Progenitor cell of endocrine pancreas (in vitro differentiated cells): ENCODE data around the gene MTG1. TPM values are rescaled to one million over a fixed set of nuclear protein-coding genes. Genes with fewer than 3 reads are reported as not detected.

Source experiments
- DNase-seq: peaks from one replicate; pipeline ENCODE4 v3.0.0; 2021; ENCODE audit warnings: low spot score; ENCODE audit not compliant: unreplicated experiment
- H3K27ac Mint-ChIP-seq: 2 replicates; pipeline ENCODE4 v1.8.0; 2021; ENCODE audit warnings: mild to moderate bottlenecking, moderate library complexity, mixed read lengths
- H3K27me3 Mint-ChIP-seq: 2 replicates; pipeline ENCODE4 v1.8.0; 2021; ENCODE audit warnings: mixed read lengths
- H3K36me3 Mint-ChIP-seq: 2 replicates; pipeline ENCODE4 v1.8.0; 2022; ENCODE audit warnings: mixed read lengths; ENCODE audit not compliant: insufficient read depth
- H3K4me1 Mint-ChIP-seq: 2 replicates; pipeline ENCODE4 v1.8.0; 2021; ENCODE audit warnings: low read depth, mixed read lengths
- H3K4me3 Mint-ChIP-seq: 2 replicates; pipeline ENCODE4 v1.8.0; 2021; ENCODE audit warnings: low read depth, mild to moderate bottlenecking, moderate library complexity, mixed read lengths
- H3K9me3 Mint-ChIP-seq: 2 replicates; pipeline ENCODE4 v1.8.0; 2021; ENCODE audit warnings: low read depth, mixed read lengths
- total RNA-seq: library from RNA; stranded (reverse); gene quantifications from 2 replicates; pipeline ENCODE4 v1.2.1, GENCODE V29; 2021
- TF ChIP-seq, protein P1 (sequence below): fragments of 200-600 bp; sonication (generic); IDR thresholded peaks from one replicate; pipeline ENCODE4 v1.5.0; 2021; ENCODE audit warnings: antibody characterized with exemption, mild to moderate bottlenecking; ENCODE audit not compliant: unreplicated experiment

The MTG1 gene
- total RNA-seq, 1 donor from 2014 or later = 137 TPM

DNA sequence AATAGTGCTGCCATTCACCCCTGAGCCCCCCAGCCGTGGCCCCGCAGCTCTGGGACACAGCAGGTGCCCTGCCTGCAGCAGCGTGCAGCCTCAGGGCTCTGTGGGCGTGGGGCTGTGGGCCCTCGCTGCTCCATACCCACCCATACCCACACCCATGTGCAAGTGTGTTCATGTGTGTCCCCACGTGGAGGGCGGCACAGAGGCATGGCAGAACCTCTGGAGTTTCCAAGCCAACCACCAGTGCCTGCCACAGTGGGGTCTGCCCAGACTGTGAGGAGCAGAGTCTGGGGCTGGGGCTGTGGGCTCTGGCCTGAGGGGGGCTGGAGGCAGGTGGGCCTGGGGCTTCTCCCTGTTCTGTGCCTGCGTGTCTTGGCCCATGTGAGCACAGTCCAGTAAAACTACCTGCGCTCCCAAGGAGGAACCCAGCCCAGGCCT lies 44.4 kb upstream of the MTG1 start:
- Mint-ChIP-seq H3K27me3 (peaks cover 15% of the 10 kb centered on the region), H3K9me3 (peaks cover 5% of the 10 kb centered on the region), H3K36me3 (no peaks in the 10 kb centered on the region), H3K4me1 (no peaks in the 10 kb centered on the region), H3K4me3 (no peak overlapping the region), H3K27ac (no peak overlapping the region)
- TF ChIP-seq, protein P1, sequence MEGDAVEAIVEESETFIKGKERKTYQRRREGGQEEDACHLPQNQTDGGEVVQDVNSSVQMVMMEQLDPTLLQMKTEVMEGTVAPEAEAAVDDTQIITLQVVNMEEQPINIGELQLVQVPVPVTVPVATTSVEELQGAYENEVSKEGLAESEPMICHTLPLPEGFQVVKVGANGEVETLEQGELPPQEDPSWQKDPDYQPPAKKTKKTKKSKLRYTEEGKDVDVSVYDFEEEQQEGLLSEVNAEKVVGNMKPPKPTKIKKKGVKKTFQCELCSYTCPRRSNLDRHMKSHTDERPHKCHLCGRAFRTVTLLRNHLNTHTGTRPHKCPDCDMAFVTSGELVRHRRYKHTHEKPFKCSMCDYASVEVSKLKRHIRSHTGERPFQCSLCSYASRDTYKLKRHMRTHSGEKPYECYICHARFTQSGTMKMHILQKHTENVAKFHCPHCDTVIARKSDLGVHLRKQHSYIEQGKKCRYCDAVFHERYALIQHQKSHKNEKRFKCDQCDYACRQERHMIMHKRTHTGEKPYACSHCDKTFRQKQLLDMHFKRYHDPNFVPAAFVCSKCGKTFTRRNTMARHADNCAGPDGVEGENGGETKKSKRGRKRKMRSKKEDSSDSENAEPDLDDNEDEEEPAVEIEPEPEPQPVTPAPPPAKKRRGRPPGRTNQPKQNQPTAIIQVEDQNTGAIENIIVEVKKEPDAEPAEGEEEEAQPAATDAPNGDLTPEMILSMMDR = no peak
- no peak for DNase-seq

DNA sequence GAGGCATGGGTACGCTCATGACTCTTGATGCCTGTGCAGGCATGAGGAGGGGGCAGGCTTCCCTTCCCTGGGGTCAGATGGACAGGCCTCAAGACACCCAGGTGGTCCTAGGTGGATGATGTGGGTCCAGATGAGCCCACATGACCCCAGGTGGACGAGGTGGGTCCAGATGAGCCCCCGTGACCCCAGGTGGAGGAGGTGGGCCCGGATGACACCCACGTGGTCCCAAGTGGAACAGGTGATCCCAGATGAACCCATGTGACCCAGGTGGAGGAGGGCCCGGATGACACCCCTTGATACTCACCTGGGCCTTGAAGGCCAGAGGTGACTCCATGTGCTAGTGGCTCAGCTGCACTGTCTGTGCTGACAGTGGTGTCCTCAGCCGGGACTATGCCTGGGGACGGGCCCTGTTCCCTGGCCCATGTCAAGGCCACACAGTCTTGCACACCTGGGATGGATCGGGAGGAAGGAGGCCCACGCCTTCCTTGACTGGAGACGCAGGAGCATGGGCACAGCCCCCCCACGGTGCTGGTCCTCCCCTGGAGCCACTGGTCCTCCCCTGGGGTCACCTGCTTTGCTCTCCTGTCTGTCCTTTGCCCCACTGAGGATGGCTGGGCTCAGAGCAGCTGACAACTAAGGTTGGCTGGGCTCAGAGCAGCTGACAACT lies 43.5 kb upstream of the MTG1 start:
- no peaks in the 10 kb centered on the region for H3K4me1 Mint-ChIP-seq
- no peak for DNase-seq
- no peaks in the 10 kb centered on the region for H3K36me3 Mint-ChIP-seq
- no peak overlapping the region for H3K4me3 Mint-ChIP-seq
- H3K9me3 Mint-ChIP-seq = peaks cover 2% of the 10 kb centered on the region
- H3K27me3 Mint-ChIP-seq = peaks cover 7% of the 10 kb centered on the region
- no peak overlapping the region for H3K27ac Mint-ChIP-seq
- TF ChIP-seq, protein P1 = no peak

DNA sequence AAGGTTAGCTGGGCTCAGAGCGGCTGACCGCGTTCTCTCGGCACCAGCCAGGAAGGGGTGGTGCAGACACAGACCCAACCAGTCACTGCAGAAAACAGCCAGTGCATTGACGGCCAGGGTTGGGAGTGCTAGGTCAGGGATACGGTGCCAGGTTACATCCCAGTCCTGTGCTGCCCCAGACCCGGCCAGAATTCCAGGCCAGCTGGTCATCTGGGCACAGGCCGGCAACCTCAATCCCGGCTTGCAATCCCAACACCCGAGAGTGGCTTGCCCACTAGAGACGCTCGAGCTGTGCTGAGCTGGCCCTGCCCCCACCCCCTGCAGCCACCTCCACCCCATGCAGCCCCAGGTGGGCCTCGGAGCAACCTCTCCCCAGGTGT lies 43.0 kb upstream of the MTG1 start:
- Mint-ChIP-seq H3K9me3 (no peaks in the 10 kb centered on the region), H3K4me3 (no peak overlapping the region), H3K36me3 (no peaks in the 10 kb centered on the region), H3K27ac (no peak overlapping the region), H3K27me3 (peaks cover 4% of the 10 kb centered on the region), H3K4me1 (no peaks in the 10 kb centered on the region)
- no peak for DNase-seq
- TF ChIP-seq, protein P1 = no peak

DNA sequence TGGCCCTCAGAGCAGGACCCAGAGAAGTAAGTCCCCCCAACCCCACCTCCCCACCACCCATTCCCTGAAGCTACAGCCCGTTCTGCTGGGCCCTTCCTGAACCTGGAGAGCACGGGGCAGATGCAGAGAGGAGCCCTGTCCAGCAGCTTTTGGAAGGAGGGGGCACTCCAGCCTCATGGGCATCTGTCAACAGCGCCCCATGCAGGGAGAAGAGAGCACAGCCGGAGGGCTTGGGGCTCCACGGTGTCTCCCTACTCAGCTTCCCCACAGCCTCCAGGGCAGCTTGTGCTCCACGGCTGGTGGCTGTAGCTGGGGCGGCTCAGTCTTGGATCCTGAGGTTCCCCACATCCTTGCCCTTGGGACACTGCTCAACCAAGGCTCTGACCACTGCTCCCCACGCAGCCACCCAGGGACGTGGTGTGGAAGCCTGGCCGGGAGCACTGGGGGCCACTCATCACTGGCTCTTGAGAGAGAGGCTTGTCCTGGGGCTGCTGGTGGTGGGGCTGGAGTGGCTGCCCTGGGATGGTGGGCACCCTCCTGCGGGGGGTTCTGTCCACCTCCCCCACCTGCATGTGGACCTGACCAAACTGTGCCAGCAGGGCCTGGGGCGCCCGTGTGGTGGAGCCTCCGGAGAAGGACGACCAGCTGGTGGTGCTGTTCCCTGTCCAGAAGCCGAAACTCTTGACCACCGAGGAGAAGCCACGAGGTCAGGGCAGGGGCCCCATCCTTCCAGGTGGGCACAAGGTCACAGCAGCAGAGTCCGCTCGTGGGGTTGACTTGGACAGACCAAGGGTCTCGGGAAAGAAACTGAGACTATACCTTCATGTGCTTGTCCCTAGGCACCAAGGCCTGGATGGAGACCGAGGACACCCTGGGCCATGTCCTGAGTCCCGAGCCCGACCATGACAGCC lies 42.3 kb upstream of the MTG1 start:
- H3K27me3 Mint-ChIP-seq = peaks cover 4% of the 10 kb centered on the region
- no peaks in the 10 kb centered on the region for H3K9me3 Mint-ChIP-seq
- no peak overlapping the region for H3K4me3 Mint-ChIP-seq
- no peaks in the 10 kb centered on the region for H3K4me1 Mint-ChIP-seq
- H3K36me3 Mint-ChIP-seq = no peaks in the 10 kb centered on the region
- TF ChIP-seq, protein P1 = no peak
- H3K27ac Mint-ChIP-seq = no peak overlapping the region
- DNase-seq = no peak

DNA sequence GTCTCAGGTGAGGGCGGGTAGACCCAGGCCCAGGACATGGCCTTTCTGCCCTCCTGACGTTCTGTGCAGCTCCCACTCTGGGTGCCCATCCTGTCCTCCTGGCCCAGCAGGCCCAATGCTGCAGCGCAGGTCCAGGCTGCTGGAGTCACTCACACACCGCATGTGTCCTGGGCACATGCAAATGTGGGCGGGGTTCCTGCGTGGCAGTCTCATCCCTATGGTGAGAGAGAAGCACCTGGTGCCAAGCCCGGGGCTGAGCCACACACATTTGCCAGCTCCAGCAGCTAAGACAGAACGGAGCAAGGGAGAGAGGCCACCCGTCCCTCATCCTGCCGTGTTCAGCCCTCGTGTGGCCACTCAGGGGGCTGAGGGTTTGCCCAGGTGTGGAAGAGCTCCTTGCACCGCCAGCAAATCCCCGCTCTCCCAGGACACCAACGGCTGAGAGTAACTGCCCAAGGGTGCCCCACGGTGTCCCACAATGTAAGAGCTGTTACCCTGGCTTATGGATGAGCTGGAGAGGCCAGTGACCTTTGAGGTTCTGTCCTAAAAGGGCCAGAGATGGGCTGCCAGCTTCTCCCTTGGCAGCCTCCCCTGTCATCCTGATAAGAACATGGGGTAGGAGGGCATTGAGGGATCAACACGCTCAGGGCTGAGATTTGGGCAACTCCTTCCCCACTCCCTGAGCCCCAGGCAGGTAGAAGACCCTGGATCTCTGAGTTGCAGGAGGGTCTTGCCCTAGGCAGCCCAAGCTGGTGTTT lies 40.6 kb upstream of the MTG1 start:
- no peak for DNase-seq
- no peaks in the 10 kb centered on the region for H3K4me1 Mint-ChIP-seq
- TF ChIP-seq, protein P1 = no peak
- H3K27me3 Mint-ChIP-seq = peaks cover 4% of the 10 kb centered on the region
- H3K4me3 Mint-ChIP-seq = no peak overlapping the region
- H3K27ac Mint-ChIP-seq = no peak overlapping the region
- no peaks in the 10 kb centered on the region for H3K9me3 Mint-ChIP-seq
- no peaks in the 10 kb centered on the region for H3K36me3 Mint-ChIP-seq
